A549 (cell line): ENCODE results near the gene DGUOK. TPM values are rescaled to one million over a fixed set of nuclear protein-coding genes. Genes with fewer than 3 reads are reported as not detected.
A peak's percentile ranks its signal among the peaks of the same experiment; 100 is the strongest.

Experiments
- ATAC-seq, 2 experiments: fragments of 200-7000 bp in 1 of 2; fragments of >200 bp in 1 of 2; cut with Nextera tagmentation in 1 of 2; cut with Tn5 transposase in 1 of 2; 3 replicates each; pipeline versions ENCODE4 v1.8.0 to v1.9.1; 2018 to 2020; ENCODE audit warnings: mild to moderate bottlenecking in 1 of 2, moderate library complexity in 1 of 2
- CTCF ChIA-PET: fragments of 300-600 bp; sonication (Branson Sonifier 250); formaldehyde crosslinking; extraction: SDS; loops from one replicate; lab custom pipeline; 2021; ENCODE audit warnings: antibody characterized with exemption, inconsistent platforms; lab: Yijun Ruan, JAX
- POLR2A ChIA-PET: fragments of 350-600 bp; formaldehyde crosslinking; extraction: SDS; loops from one replicate; lab custom pipeline; 2021; ENCODE audit warnings: antibody characterized with exemption, inconsistent platforms; lab: Yijun Ruan, JAX
- DNase-seq, 2 experiments: peaks; one replicate each; pipeline versions ENCODE4 v3.0.0 to v3.0.0-alpha.2; 2011 to 2016; ENCODE audit warnings: low read depth in 1 of 2, low spot score in 1 of 2
- FAIRE-seq: peaks from 2 replicates; lab custom pipeline; 2011; peaks lifted over from hg19 to GRCh38; lab: Jason Lieb, UNC
- H3K27ac ChIP-seq, 2 experiments: fragments of >200 bp; sonication (Bioruptor Twin); formaldehyde crosslinking; 3 replicates each; pipeline ENCODE4 v1.5.1; 2016 to 2017
- H3K4me1 ChIP-seq: fragments of >200 bp; sonication (Bioruptor Twin); formaldehyde crosslinking; 3 replicates; pipeline ENCODE4 v1.6.1; 2016
- H3K4me2 ChIP-seq: fragments of >200 bp; sonication (Bioruptor Twin); formaldehyde crosslinking; 3 replicates; pipeline ENCODE4 v1.6.1; 2016
- H3K4me3 ChIP-seq: fragments of >200 bp; sonication (Bioruptor Twin); formaldehyde crosslinking; 3 replicates; pipeline ENCODE4 v1.5.1; 2016
- H3K9me3 ChIP-seq: fragments of >200 bp; sonication (Bioruptor Twin); formaldehyde crosslinking; 3 replicates; pipeline ENCODE4 v1.6.1; 2016
- BCL3 ChIP-seq: fragments of >200 bp; sonication (Bioruptor Twin); formaldehyde crosslinking; IDR thresholded peaks from 3 replicates; pipeline ENCODE4 v1.6.1; 2016
- CBX8 ChIP-seq: fragments of 200-600 bp; sonication (generic); IDR thresholded peaks from 2 replicates; pipeline ENCODE4 v1.6.1; 2016
- CEBPB ChIP-seq, 2 experiments: fragments of >200 bp in 1 of 2; sonication (Bioruptor Twin) in 1 of 2; formaldehyde crosslinking in 1 of 2; IDR thresholded peaks; 2 replicates each; pipeline ENCODE4 v1.6.1; 2012 to 2016
- CHD2 ChIP-seq: fragments of 150-350 bp; IDR thresholded peaks from 2 replicates; pipeline ENCODE4 v1.6.1; 2014; ENCODE audit warnings: low read length; ENCODE audit not compliant: partially characterized antibody
- CHD4 ChIP-seq: fragments of 200-600 bp; sonication (generic); IDR thresholded peaks from 2 replicates; pipeline ENCODE4 v1.6.1; 2016; ENCODE audit warnings: antibody characterized with exemption, mild to moderate bottlenecking, borderline replicate concordance
- CTCF ChIP-seq: fragments of >200 bp; sonication (Bioruptor Twin); formaldehyde crosslinking; IDR thresholded peaks from 3 replicates; pipeline ENCODE4 v1.5.1; 2016
- EHF ChIP-seq: fragments of 250-450 bp; sonication (Bioruptor Pico); IDR thresholded peaks from 2 replicates; pipeline ENCODE4 v1.5.0; 2020; ENCODE audit warnings: mild to moderate bottlenecking
- EHMT2 ChIP-seq: fragments of 200-600 bp; sonication (generic); IDR thresholded peaks from 2 replicates; pipeline ENCODE4 v1.6.1; 2016; ENCODE audit warnings: antibody characterized with exemption, low read depth, mild to moderate bottlenecking, moderate library complexity
- ELK1 ChIP-seq: fragments of 150-350 bp; IDR thresholded peaks from 2 replicates; pipeline ENCODE4 v1.6.1; 2014; ENCODE audit warnings: low read depth, mild to moderate bottlenecking, low read length
- EP300 ChIP-seq, 2 experiments: fragments of >200 bp; sonication (Bioruptor Twin); formaldehyde crosslinking; IDR thresholded peaks; 2 replicates in 1 of 2; 3 replicates in 1 of 2; pipeline ENCODE4 v1.6.1; 2016 to 2017
- FOXS1 ChIP-seq: fragments of 250-450 bp; sonication (Bioruptor Pico); IDR thresholded peaks from 2 replicates; pipeline ENCODE4 v1.5.0; 2020; ENCODE audit warnings: mild to moderate bottlenecking, moderate library complexity
- GATA3 ChIP-seq: IDR thresholded peaks from 2 replicates; pipeline ENCODE4 v1.6.1; 2012; ENCODE audit warnings: borderline replicate concordance
- HES2 ChIP-seq: fragments of >200 bp; sonication (Bioruptor Twin); formaldehyde crosslinking; IDR thresholded peaks from 2 replicates; pipeline ENCODE4 v1.6.1; 2016
- HEYL ChIP-seq: fragments of 250-450 bp; sonication (Bioruptor Pico); IDR thresholded peaks from 2 replicates; pipeline ENCODE4 v1.8.0; 2021; ENCODE audit warnings: mild to moderate bottlenecking, moderate library complexity
- HOXA7 ChIP-seq: fragments of 250-450 bp; sonication (Bioruptor Pico); IDR thresholded peaks from 2 replicates; pipeline ENCODE4 v1.5.0; 2020; ENCODE audit warnings: mild to moderate bottlenecking, moderate library complexity
- HOXB13 ChIP-seq: fragments of 250-450 bp; sonication (Bioruptor Pico); IDR thresholded peaks from 2 replicates; pipeline ENCODE4 v1.5.0; 2020; ENCODE audit warnings: low read depth, mild to moderate bottlenecking, moderate library complexity
- JUN ChIP-seq, 2 experiments: fragments of >200 bp; sonication (Bioruptor Twin); formaldehyde crosslinking; IDR thresholded peaks; 2 replicates in 1 of 2; 3 replicates in 1 of 2; pipeline ENCODE4 v1.6.1; 2016 to 2017
- MAX ChIP-seq: IDR thresholded peaks from 2 replicates; pipeline ENCODE4 v1.6.1; 2012
- MAZ ChIP-seq: fragments of 150-350 bp; IDR thresholded peaks from 2 replicates; pipeline ENCODE4 v1.6.1; 2014; ENCODE audit warnings: antibody characterized with exemption, low read depth, low read length, borderline replicate concordance
- MYC ChIP-seq: IDR thresholded peaks from 2 replicates; pipeline ENCODE4 v1.6.1; 2012; ENCODE audit warnings: mild to moderate bottlenecking, inconsistent platforms, low read length, improper control_type of control experiment, borderline replicate concordance
- NFE2L2 ChIP-seq: fragments of 150-350 bp; conservative IDR thresholded peaks from 2 replicates; pipeline ENCODE4 v1.6.1; 2014; ENCODE audit warnings: low read length
- PHF8 ChIP-seq: fragments of 200-600 bp; sonication (generic); IDR thresholded peaks from 2 replicates; pipeline ENCODE4 v1.6.1; 2016; ENCODE audit warnings: low read depth, mild to moderate bottlenecking, antibody characterized with exemption, moderate library complexity, borderline replicate concordance
- POLR2A ChIP-seq: IDR thresholded peaks from 2 replicates; pipeline ENCODE4 v1.6.1; 2012; ENCODE audit warnings: mild to moderate bottlenecking, low read length
- RFX5 ChIP-seq: fragments of 450-650 bp; IDR thresholded peaks from 2 replicates; pipeline ENCODE4 v1.7.1; 2014; ENCODE audit warnings: antibody characterized with exemption, mild to moderate bottlenecking, moderate library complexity
- RNF2 ChIP-seq: fragments of 200-600 bp; sonication (generic); IDR thresholded peaks from 2 replicates; pipeline ENCODE4 v1.6.1; 2016; ENCODE audit warnings: low read depth, mild to moderate bottlenecking, antibody characterized with exemption, moderate library complexity, borderline replicate concordance
- SMC3 ChIP-seq: fragments of >200 bp; sonication (Bioruptor Twin); formaldehyde crosslinking; IDR thresholded peaks from 3 replicates; pipeline ENCODE4 v1.6.1; 2018; ENCODE audit warnings: inconsistent platforms
- ZNF302 ChIP-seq: fragments of 250-450 bp; sonication (Bioruptor Pico); IDR thresholded peaks from 2 replicates; pipeline ENCODE4 v1.9.0; 2021; ENCODE audit warnings: inconsistent platforms, mild to moderate bottlenecking, moderate library complexity
- WGBS: methylation state at CpG from one replicate; pipeline ENCODE4 v1.1.6; 2017; ENCODE audit errors: missing lambda C conversion rate; 5-methylcytosine and 5-hydroxymethylcytosine counted together
- polyA plus RNA-seq, 4 experiments: library from polyadenylated mRNA; depleted of rRNA in 3 of 4; stranded (reverse); fragments of >200 nt; fragmentation: RNase III in 1 of 4; extraction: RNeasy Plus Mini Kit Qiagen cat#74134 plus additional on column Dnase treatment in 1 of 4; gene quantifications; 2 replicates in 3 of 4; 3 replicates in 1 of 4; pipeline ENCODE4 v1.2.3, GENCODE V29; 2011 to 2017

DGUOK gene
- polyA plus RNA-seq, 2 of the 4 experiments (the other 2 are of a cell fraction) = 128 to 145 TPM

- TF ChIP-seq FOXS1 (CRISPR knock-in tag) (no peak), EHF (CRISPR knock-in tag) (no peak), RFX5 (no peak), MYC (no peak), SMC3 (no peak), BCL3 (no peak), RNF2 (no peak), EHMT2 (no peak), ELK1 (no peak), MAX (no peak), CTCF (no peak), HES2 (no peak), PHF8 (no peak), HOXB13 (CRISPR knock-in tag) (no peak), GATA3 (no peak), NFE2L2 (no peak)
- TF ChIP-seq, all 56 proteins: peak for 0
- no peak for DNase-seq
- Histone ChIP-seq H3K4me2 (no peak overlapping the region), H3K4me3 (no peak overlapping the region), H3K9me3 (no peaks in the 10 kb centered on the region), H3K4me1 (no peaks in the 10 kb centered on the region), H3K27ac (no peak overlapping the region)
- POLR2A ChIA-PET = no interaction called here
- CTCF ChIA-PET = interaction anchor here (0.6 to 0.8 kb wide), 2 partner anchors 72 to 304 kb away, joined by 3 read pairs; no protein-coding TSS in a partner anchor
- ATAC-seq = peak in 1 of 2 experiments; percentile 10; a peak in 1 of 6 replicates
- no peak for FAIRE-seq
- 66% methylated on average over 14 of the region's 15 CpGs for WGBS
These were observed 30.1 kb upstream of the DGUOK start for GRCh38 chr2:73896362-73897239.

GRCh38 chr2:73897240-73897583 is 29.5 kb upstream of the DGUOK start:
- ChIA-PET CTCF (interaction anchor here (0.8 kb wide), 1 partner anchor 73 kb away, joined by 3 read pairs; no protein-coding TSS in a partner anchor), POLR2A (no interaction called here)
- 77% methylated on average over 4 of the region's 4 CpGs for WGBS
- peak in 1 of 2 experiments; percentile 19; a peak in 2 of 6 replicates for ATAC-seq
- no peaks in the 10 kb centered on the region for H3K4me1 ChIP-seq
- no peak overlapping the region for H3K27ac ChIP-seq
- FAIRE-seq = no peak
- no peak overlapping the region for H3K4me3 ChIP-seq
- DNase-seq = no peak
- H3K4me2 ChIP-seq = no peak overlapping the region
- no peaks in the 10 kb centered on the region for H3K9me3 ChIP-seq
- no peak for TF ChIP-seq CHD2
- no peak for TF ChIP-seq POLR2A
- no peak for TF ChIP-seq RNF2
- no peak for TF ChIP-seq HEYL (CRISPR knock-in tag)
- TF ChIP-seq ZNF302 = no peak
- no peak for TF ChIP-seq CEBPB (IDR thresholded peaks at IDR 0.05)
- TF ChIP-seq NFE2L2 = no peak
- no peak for TF ChIP-seq HOXA7 (CRISPR knock-in tag)
- TF ChIP-seq EP300 (IDR thresholded peaks at IDR 0.05) = no peak
- TF ChIP-seq BCL3 = no peak
- TF ChIP-seq ELK1 = no peak
- no peak for TF ChIP-seq MAZ
- no peak for TF ChIP-seq CBX8
- no peak for TF ChIP-seq JUN (IDR thresholded peaks at IDR 0.05)
- TF ChIP-seq CHD4 = no peak
